HUES6 (cell line): ENCODE results near the gene ABCC9.

Source experiments
- H3K27ac ChIP-seq: 2 replicates; pipeline ENCODE4 v1.7.0; 2013; ENCODE audit warnings: low read depth, mild to moderate bottlenecking, low read length, inconsistent platforms
- H3K27me3 ChIP-seq: 2 replicates; pipeline ENCODE4 v1.6.1; 2013; ENCODE audit warnings: low read length; ENCODE audit not compliant: control insufficient read depth, insufficient read depth
- H3K36me3 ChIP-seq: 2 replicates; pipeline ENCODE4 v1.6.1; 2013; ENCODE audit warnings: low read length; ENCODE audit not compliant: control insufficient read depth, insufficient read depth
- H3K4me1 ChIP-seq: 2 replicates; pipeline ENCODE4 v1.6.1; 2013; ENCODE audit warnings: low read length; ENCODE audit not compliant: control insufficient read depth, insufficient read depth
- H3K4me3 ChIP-seq: 2 replicates; pipeline ENCODE4 v1.5.1; 2013; ENCODE audit warnings: low read depth, low read length
- H3K9ac ChIP-seq: one replicate; pipeline ENCODE4 v1.6.1; 2013; ENCODE audit warnings: mild to moderate bottlenecking, low read length
- H3K9me3 ChIP-seq: 2 replicates; pipeline ENCODE4 v1.6.1; 2013; ENCODE audit warnings: low read depth, low read length; ENCODE audit not compliant: control insufficient read depth, insufficient read depth

ABCC9 gene

DNA sequence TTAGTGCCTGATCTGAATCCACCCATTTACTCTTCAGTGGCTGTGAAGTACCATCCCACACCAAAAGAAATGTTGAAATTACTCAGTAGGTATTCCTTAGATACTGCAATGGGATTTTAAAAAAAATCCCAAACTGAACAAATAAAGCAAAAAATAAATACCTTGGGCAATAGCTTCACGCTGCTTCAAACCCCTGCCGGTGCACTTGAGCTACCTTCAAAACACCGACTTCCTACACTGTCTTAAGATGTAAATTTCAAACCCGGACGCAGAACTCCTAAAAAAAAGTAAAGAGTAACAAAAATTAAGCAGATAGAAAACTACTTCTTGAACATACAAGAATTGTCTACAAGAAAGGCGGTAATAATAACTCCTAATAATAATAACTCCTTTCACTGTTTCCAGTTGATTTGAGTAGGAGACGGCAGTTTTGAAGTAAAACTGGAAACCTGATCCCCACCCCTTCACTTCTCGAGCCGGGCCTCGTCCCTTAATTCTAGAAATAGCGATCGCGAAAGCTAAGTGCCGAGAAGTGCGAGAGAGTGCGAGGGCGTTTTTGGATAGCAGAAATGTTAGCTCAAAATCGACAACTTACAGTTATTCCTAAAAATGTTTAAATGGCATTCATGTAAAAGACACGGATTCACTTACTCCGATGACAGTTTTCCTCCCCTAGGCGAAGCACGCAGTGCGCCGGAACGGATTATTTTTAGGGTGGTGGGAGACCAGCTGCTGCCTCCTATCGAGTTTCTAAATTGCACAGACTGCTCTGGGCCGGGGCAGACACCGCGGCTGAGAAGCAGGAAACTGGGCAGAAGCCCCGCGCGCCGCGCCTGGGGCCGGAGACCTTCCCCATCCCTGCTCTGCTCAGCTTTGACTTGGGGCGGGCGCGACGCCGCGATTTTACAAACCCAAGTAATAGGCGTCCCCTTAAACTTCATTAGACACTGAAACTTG is at the start of gene ABCC9:
Gene ABCC9 (minus strand): TSS at position 878 of the 957 bp plus-strand sequence. CDS start 4,752 bp downstream, outside the sequence.
- Histone ChIP-seq H3K36me3 (no peaks in the 10 kb centered on the region), H3K4me1 (no peaks in the 10 kb centered on the region), H3K27me3 (peaks cover 47% of the 10 kb centered on the region), H3K4me3 (peak within 1 kb of the TSS; percentile 77), H3K9ac (no peak within 1 kb of the TSS), H3K9me3 (no peaks in the 10 kb centered on the region), H3K27ac (no peak within 1 kb of the TSS)

DNA sequence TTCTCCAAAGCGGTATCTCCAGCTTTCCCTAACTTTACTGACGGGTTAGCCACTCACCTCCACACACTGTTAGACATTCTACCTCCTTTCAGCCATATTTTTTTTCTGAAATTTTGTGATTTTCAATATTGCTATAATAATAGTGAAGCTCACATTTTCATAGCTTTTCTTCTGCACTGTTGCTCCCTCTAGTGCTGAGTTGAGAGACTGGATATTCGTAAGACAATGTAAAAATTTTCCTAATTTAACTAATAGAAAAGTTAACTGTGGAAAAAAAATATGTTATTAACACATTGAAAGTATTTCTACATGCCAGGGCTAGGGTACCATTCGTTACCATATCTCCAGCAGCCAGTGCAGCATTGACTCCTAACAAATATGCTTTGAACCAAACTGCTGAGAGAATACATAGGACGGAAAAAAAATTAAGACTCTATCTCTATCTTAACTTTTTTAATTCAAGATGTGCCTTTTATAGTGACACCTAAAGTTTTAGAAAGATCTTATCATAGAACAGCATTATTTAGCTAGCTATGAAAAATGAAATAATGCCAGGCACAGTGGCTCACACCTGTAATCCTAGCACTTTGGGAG is 48.7 kb upstream of the ABCC9 start:
- H3K9ac ChIP-seq, result no peak overlapping the region
- H3K36me3 ChIP-seq, result no peaks in the 10 kb centered on the region
- H3K27ac ChIP-seq, result no peak overlapping the region
- no peaks in the 10 kb centered on the region for H3K9me3 ChIP-seq
- H3K4me1 ChIP-seq, result peaks cover 4% of the 10 kb centered on the region; the same call in 1 of the 2 replicates
- no peaks in the 10 kb centered on the region for H3K27me3 ChIP-seq
- H3K4me3 ChIP-seq, result no peak overlapping the region

DNA sequence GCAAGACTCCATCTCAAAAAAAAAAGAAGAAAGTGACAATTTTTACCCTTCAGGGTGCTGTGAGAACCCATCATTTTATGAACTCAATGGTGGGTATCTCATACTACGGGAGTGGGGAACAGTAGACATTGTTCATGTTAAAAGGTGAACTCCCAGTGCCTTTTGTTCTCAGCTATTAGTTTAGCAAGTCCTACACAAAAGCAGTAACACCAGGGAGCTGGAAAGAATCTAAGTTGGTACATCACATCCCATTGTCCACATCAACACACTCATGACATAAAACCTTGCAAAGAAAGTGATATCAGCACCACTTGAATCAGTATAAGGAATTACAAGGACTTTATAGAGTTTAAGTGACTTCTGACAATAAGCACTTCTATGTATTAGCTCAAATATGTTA is 47.4 kb upstream of the ABCC9 start:
- no peaks in the 10 kb centered on the region for H3K36me3 ChIP-seq
- H3K4me1 ChIP-seq, result peaks cover 4% of the 10 kb centered on the region; the same call in 1 of the 2 replicates
- no peak overlapping the region for H3K4me3 ChIP-seq
- H3K9ac ChIP-seq, result no peak overlapping the region
- no peaks in the 10 kb centered on the region for H3K27me3 ChIP-seq
- H3K27ac ChIP-seq, result no peak overlapping the region
- H3K9me3 ChIP-seq, result no peaks in the 10 kb centered on the region

DNA sequence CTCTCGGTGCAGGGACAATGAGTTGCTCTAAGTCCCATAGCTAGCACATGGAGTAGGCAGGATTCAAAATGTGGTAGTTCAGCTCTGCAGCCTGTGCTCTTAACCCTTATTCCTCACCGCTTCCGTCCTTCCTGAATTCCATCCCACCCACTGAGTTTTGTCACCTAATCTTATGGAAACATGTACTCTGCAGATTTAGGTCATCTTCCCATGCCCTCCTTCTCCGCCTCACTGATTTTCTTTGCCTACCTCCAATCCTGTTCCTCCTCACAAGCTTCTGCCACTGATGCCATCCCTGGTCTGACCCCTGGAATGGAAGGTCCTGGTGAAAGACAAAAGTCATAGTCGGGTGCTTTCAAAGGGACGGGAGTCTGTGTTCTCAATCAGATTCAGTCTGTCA is 46.5 kb upstream of the ABCC9 start:
- H3K27me3 ChIP-seq, result no peaks in the 10 kb centered on the region
- H3K36me3 ChIP-seq, result no peaks in the 10 kb centered on the region
- no peak overlapping the region for H3K9ac ChIP-seq
- H3K27ac ChIP-seq, result no peak overlapping the region
- H3K4me1 ChIP-seq, result peaks cover 4% of the 10 kb centered on the region; the same call in 1 of the 2 replicates
- H3K9me3 ChIP-seq, result no peaks in the 10 kb centered on the region
- H3K4me3 ChIP-seq, result no peak overlapping the region

DNA sequence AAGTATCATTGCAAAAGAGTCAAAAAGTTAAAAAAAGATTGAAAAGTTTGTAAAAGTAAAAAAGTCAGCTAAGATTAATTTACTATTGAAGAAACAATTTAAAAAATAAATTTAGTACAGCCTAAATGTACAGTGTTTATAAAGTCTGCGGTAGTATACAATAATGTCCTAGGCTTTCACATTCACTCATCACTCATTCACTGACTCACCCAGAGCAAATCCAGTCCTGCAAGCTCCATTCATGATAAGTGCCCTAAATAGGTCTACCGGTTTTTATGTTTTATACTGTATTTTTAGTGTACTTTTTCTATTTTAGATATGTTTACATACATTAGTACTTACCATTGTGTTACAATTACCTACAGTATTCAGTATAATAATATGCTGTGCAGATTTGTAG is 43.9 kb upstream of the ABCC9 start:
- Histone ChIP-seq H3K4me1 (peaks cover 4% of the 10 kb centered on the region; the same call in 1 of the 2 replicates), H3K36me3 (no peaks in the 10 kb centered on the region), H3K4me3 (no peak overlapping the region), H3K9ac (no peak overlapping the region), H3K27me3 (no peaks in the 10 kb centered on the region), H3K27ac (no peak overlapping the region), H3K9me3 (no peaks in the 10 kb centered on the region)

DNA sequence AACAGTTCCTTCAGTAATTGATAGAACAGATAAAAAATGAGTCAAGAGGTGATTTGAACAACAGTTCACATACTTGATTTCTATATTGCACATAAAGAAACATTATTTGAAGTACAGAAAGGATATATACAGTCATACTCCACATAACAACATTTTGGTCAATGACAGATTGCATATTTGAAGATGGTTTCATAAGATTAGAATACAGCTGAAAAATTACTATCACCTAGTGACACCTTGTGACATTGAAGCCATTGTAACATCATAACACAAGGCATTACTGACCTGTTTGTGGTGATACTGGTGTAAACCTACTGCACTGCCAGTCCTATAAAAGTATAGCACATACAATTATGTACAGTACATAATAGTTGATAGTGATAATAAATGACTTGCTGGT is 43.1 kb upstream of the ABCC9 start:
- Histone ChIP-seq H3K4me3 (no peak overlapping the region), H3K36me3 (no peaks in the 10 kb centered on the region), H3K9me3 (no peaks in the 10 kb centered on the region), H3K27ac (no peak overlapping the region), H3K27me3 (no peaks in the 10 kb centered on the region), H3K9ac (no peak overlapping the region), H3K4me1 (peaks cover 4% of the 10 kb centered on the region; the same call in 1 of the 2 replicates)

DNA sequence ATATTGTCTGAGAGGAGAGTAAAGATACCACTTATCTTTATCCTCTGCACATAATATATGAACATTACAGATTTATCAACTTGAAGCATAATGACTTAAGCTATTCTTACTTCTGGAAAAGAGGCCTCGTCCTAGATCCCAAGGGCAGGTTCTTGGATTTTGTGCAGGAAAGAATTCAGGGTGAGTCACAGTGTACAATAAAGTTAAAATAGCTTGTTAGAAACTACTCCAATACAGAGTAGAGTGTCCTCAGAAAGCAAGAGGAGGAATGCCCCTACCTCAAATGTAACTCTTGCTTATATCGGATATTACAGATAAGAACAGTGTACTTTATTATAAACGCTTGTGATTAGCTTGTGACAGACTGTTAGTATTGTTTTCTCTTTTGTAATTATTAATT is 41.9 kb upstream of the ABCC9 start:
- Histone ChIP-seq H3K9me3 (no peaks in the 10 kb centered on the region), H3K4me1 (peaks cover 4% of the 10 kb centered on the region; the same call in 1 of the 2 replicates), H3K4me3 (no peak overlapping the region), H3K27me3 (no peaks in the 10 kb centered on the region), H3K36me3 (no peaks in the 10 kb centered on the region), H3K27ac (no peak overlapping the region), H3K9ac (no peak overlapping the region)

DNA sequence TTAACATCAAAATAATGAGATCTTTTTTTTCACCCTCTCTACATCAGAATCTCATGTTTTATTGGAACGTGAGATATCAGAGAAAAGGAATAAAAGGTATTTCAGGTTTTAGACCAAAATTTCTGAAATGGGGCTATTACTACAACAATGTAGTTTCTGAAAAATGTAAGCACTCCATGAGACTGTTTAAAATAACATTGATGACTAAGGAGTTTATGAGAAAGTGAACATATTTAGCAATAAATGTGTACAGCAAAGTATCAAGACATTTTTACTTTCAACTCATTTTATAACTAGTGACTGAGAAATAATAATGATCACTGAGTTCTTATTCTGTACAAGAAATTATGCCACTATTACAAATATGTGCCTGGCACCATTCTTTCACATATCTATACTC is 39.3 kb upstream of the ABCC9 start:
- no peaks in the 10 kb centered on the region for H3K27me3 ChIP-seq
- no peaks in the 10 kb centered on the region for H3K9me3 ChIP-seq
- H3K4me3 ChIP-seq, result no peak overlapping the region
- H3K27ac ChIP-seq, result no peak overlapping the region
- no peaks in the 10 kb centered on the region for H3K4me1 ChIP-seq
- no peak overlapping the region for H3K9ac ChIP-seq
- H3K36me3 ChIP-seq, result no peaks in the 10 kb centered on the region

DNA sequence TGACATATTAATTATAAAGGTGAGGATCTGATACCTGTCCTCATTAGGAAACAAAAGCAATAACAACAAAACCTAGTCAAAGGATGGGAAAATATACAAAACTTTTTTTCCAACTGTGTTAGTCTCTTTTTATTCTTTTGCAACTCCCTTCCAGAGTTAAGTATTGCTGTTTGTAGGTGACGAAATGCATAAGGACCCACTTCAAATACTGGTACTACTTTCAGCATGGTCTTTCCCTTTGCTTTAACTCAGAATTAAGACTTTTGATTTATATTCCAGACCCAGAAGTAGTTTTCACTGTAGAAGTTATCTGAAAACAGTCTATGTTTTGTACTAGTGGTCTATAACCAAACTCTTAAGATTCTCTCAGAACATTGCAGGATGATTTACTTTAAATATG is 34.1 kb upstream of the ABCC9 start:
- Histone ChIP-seq H3K4me1 (peaks cover 9% of the 10 kb centered on the region), H3K9ac (no peak overlapping the region), H3K4me3 (no peak overlapping the region), H3K27me3 (no peaks in the 10 kb centered on the region), H3K36me3 (no peaks in the 10 kb centered on the region), H3K9me3 (no peaks in the 10 kb centered on the region), H3K27ac (no peak overlapping the region)

DNA sequence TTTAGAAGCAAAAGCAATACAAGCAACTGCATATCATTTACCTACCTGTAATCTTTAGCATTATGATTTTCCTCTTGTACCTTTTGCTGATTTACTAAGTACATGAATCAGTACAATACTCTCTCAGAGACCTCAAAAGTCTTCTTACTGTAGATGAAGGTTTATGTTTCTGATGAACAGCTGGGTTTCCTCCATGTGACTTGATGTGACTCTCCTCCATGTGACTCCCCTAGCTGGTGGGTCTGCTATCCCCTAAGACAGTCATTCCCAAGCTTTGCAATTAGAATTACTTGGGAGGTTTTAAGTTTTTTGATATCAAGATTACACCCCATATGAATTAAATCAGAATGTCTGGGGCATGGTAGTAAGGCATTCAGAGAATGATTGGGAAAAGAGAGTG is 32.0 kb upstream of the ABCC9 start:
- Histone ChIP-seq H3K4me1 (peaks cover 9% of the 10 kb centered on the region), H3K27me3 (no peaks in the 10 kb centered on the region), H3K9me3 (no peaks in the 10 kb centered on the region), H3K27ac (no peak overlapping the region), H3K9ac (no peak overlapping the region), H3K4me3 (no peak overlapping the region), H3K36me3 (no peaks in the 10 kb centered on the region)

DNA sequence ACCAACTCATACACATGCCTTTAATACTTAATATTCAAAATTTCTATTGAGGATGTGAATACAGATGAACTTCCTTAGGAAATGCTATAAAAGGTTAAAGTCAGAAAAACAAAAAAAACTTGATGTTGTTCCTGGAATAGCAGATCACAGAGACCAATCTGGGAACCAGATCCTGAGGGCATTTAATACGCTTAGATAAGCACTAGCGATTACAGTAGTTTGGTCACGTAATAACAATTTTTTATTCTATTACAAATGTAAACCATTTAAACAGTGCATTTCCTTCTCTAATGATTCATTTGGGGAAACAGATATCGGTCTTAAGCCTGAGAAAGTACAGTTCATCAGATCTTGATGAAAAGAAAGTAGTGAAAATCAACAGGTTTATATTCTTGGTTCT is 30.8 kb upstream of the ABCC9 start:
- H3K4me3 ChIP-seq, result no peak overlapping the region
- no peak overlapping the region for H3K9ac ChIP-seq
- no peaks in the 10 kb centered on the region for H3K9me3 ChIP-seq
- no peaks in the 10 kb centered on the region for H3K36me3 ChIP-seq
- no peaks in the 10 kb centered on the region for H3K27me3 ChIP-seq
- H3K27ac ChIP-seq, result no peak overlapping the region
- peaks cover 9% of the 10 kb centered on the region for H3K4me1 ChIP-seq
